Fibroblast of mammary gland (primary cell): Measurements from ENCODE around the gene MET.

ENCODE experiments used
- DNase-seq: peaks from one replicate; pipeline ENCODE4 v3.0.0-alpha.2; 2010; ENCODE audit warnings: low read depth
- H3K4me3 ChIP-seq: 2 replicates; pipeline ENCODE4 v1.5.1; 2011; ENCODE audit warnings: low read depth, mild to moderate bottlenecking, low read length, moderate library complexity; ENCODE audit not compliant: control insufficient read depth
- CTCF ChIP-seq: conservative IDR thresholded peaks from 2 replicates; pipeline ENCODE4 v1.5.1; 2011; ENCODE audit warnings: low read depth, low read length, inconsistent platforms; ENCODE audit not compliant: control insufficient read depth, insufficient read depth

The MET gene

GRCh38 chr7:116696707-116697106, 24.7 kb downstream of the MET start:
- no peak for DNase-seq
- TF ChIP-seq CTCF, result no peak
- no peak overlapping the region for H3K4me3 ChIP-seq

- no peak for TF ChIP-seq CTCF
- H3K4me3 ChIP-seq, result no peak overlapping the region
- DNase-seq, result no peak
Measured at GRCh38 chr7:116697152-116697551, 25.2 kb downstream of the MET start.

- no peak for DNase-seq
- H3K4me3 ChIP-seq, result no peak overlapping the region
- TF ChIP-seq CTCF, result no peak
Measured at GRCh38 chr7:116697761-116698160, 25.8 kb downstream of the MET start.

- H3K4me3 ChIP-seq, result no peak overlapping the region
- no peak for DNase-seq
- no peak for TF ChIP-seq CTCF
Measured at GRCh38 chr7:116698396-116698795, 26.4 kb downstream of the MET start.

- H3K4me3 ChIP-seq, result no peak overlapping the region
- TF ChIP-seq CTCF, result no peak
- DNase-seq, result no peak
Measured at GRCh38 chr7:116698930-116699721, 27.1 kb downstream of the MET start.

- H3K4me3 ChIP-seq, result no peak overlapping the region
- TF ChIP-seq CTCF, result no peak
- no peak for DNase-seq
Measured at GRCh38 chr7:116699722-116700120, 27.7 kb downstream of the MET start.

- no peak overlapping the region for H3K4me3 ChIP-seq
- no peak for DNase-seq
- TF ChIP-seq CTCF, result no peak
Measured at GRCh38 chr7:116702046-116702785, 30.2 kb downstream of the MET start.
